T-cell (primary cell): ENCODE measurements around the gene FREY1. TPM values are rescaled to one million over a fixed set of nuclear protein-coding genes. Genes with fewer than 3 reads are reported as not detected.

ENCODE experiments used
- ATAC-seq, 4 experiments: fragments of 200-7000 bp in 3 of 4; fragments of 150-1000 bp in 1 of 4; cut with Tn5 transposase; replicated peaks in 1 of 4; 1 replicate in 3 of 4; 2 replicates in 1 of 4; pipeline ENCODE4 v1.10.0; 2021; ENCODE audit warnings: moderate library complexity in 3 of 4, mild to moderate bottlenecking in 2 of 4, moderate number of reproducible peaks in 1 of 4
- CTCF ChIA-PET, 2 donors: fragments of 300-600 bp; sonication (Branson Sonifier 250); formaldehyde crosslinking; loops; one replicate each; lab custom pipeline; 2022; ENCODE audit warnings: antibody characterized with exemption in 2 of 2; lab: Charles Lee
- POLR2A ChIA-PET, 2 donors: fragments of 300-600 bp; sonication (Branson Sonifier 250); formaldehyde crosslinking; loops; one replicate each; lab custom pipeline; 2022; ENCODE audit warnings: antibody characterized with exemption in 2 of 2; lab: Charles Lee
- DNase-seq, 35 experiments: peaks; one replicate each; pipeline versions ENCODE4 v3.0.0 to v3.0.0-alpha.2; 2013 to 2023
- H3K27ac ChIP-seq: one replicate; pipeline ENCODE4 v1.5.1; 2013; ENCODE audit warnings: low read length
- H3K27me3 ChIP-seq, 2 experiments: replicated peaks in 1 of 2; 1 replicate in 1 of 2; 2 replicates in 1 of 2; pipeline versions ENCODE4 v1.6.1 to v1.7.0; 2013; ENCODE audit warnings: low read length in 1 of 2, mixed read lengths in 1 of 2; ENCODE audit not compliant: control insufficient read depth in 2 of 2, insufficient read depth in 2 of 2; ENCODE audit errors: extremely low read depth in 1 of 2
- H3K36me3 ChIP-seq, 2 donors: 1 replicate in 1 of 2; 2 replicates in 1 of 2; pipeline versions ENCODE4 v1.6.1 to v1.7.0; 2013; ENCODE audit warnings: low read length in 1 of 2; ENCODE audit not compliant: control insufficient read depth in 2 of 2, insufficient read depth in 1 of 2; ENCODE audit errors: extremely low read depth in 1 of 2
- H3K4me1 ChIP-seq, 2 experiments: 1 replicate in 1 of 2; 2 replicates in 1 of 2; pipeline versions ENCODE4 v1.6.1 to v1.7.0; 2013; ENCODE audit warnings: low read length in 2 of 2, mixed read lengths in 1 of 2; ENCODE audit not compliant: insufficient read depth in 2 of 2, control insufficient read depth in 1 of 2; ENCODE audit errors: extremely low read depth in 1 of 2
- H3K4me3 ChIP-seq, 2 donors: 1 replicate in 1 of 2; 2 replicates in 1 of 2; pipeline versions ENCODE4 v1.5.1 to v1.7.0; 2013; ENCODE audit warnings: mild to moderate bottlenecking in 2 of 2, low read length in 1 of 2, moderate library complexity in 1 of 2; ENCODE audit not compliant: control insufficient read depth in 1 of 2; ENCODE audit errors: extremely low read depth in 1 of 2
- H3K9me3 ChIP-seq: 2 replicates; pipeline ENCODE4 v1.7.0; 2013
- H3K27ac Mint-ChIP-seq, 2 donors: one replicate each; pipeline ENCODE4 v1.8.0; 2020 to 2021; ENCODE audit warnings: mild to moderate bottlenecking in 2 of 2, mixed read lengths in 2 of 2
- H3K27me3 Mint-ChIP-seq, 2 donors: one replicate each; pipeline ENCODE4 v1.8.0; 2021 to 2022; ENCODE audit warnings: mixed read lengths in 2 of 2
- H3K36me3 Mint-ChIP-seq: one replicate; pipeline ENCODE4 v1.8.0; 2021; ENCODE audit warnings: mixed read lengths
- H3K4me1 Mint-ChIP-seq, 3 donors: one replicate each; pipeline ENCODE4 v1.8.0; 2020 to 2022; ENCODE audit warnings: mixed read lengths in 3 of 3, mild to moderate bottlenecking in 1 of 3
- H3K4me3 Mint-ChIP-seq, 3 donors: one replicate each; pipeline ENCODE4 v1.8.0; 2020 to 2022; ENCODE audit warnings: mild to moderate bottlenecking in 3 of 3, mixed read lengths in 3 of 3, moderate library complexity in 3 of 3
- H3K9me3 Mint-ChIP-seq, 3 donors: one replicate each; pipeline ENCODE4 v1.8.0; 2020 to 2022; ENCODE audit warnings: mixed read lengths in 3 of 3
- WGBS: methylation state at CpG from one replicate; pipeline ENCODE4 v1.1.5; 2013; ENCODE audit warnings: missing lambda C conversion rate; ENCODE audit not compliant: insufficient coverage; 5-methylcytosine and 5-hydroxymethylcytosine counted together
- total RNA-seq, 35 experiments: library from RNA in 6 of 35; stranded (reverse) in 6 of 35; fragments of 120-200 nt in 1 of 35; gene quantifications; one replicate each; pipeline versions ENCODE4 v1.2.1 to v1.2.4 and lab custom pipeline; 2013 to 2026

Gene FREY1
- total RNA-seq, 5 donors from 2014 or later (not counting 1 experiment from before 2014, with no cell fraction given) = 2.5 to 6.8 (median 4.6) TPM

DNA sequence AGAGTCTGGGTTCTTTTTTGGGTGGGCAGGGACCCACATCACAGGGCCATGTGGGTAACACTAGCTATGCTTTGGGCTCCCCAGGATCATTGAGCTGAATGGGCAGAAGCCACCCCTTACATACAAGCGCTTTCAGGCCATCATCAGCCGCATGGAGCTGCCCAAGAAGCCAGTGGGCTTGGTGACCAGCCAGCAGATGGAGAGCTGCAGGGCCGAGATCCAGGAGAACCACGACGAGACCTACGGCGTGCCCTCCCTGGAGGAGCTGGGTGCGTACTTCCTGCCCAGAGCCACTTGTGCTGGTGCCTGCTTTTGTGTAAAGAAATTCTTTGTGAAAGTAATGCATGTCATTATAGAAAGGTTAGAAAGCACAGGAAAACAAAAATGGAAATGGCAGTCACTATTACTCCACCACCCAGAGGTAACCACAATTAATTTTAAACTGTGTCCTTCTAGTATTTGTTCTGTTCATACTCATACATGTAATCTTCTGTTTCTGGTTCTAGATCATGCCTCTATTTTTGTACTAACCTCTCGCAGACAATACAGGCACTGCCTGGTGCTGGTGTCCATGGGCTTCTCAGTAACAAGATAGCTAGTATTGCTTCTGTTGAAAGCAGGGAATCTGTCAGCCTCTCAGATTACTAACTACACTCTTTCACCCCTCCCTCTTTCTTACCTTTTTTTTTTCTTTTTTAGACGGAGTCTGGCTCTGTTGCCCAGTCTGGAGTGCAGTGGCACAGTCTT, 46.1 kb downstream of the FREY1 start:
- Histone ChIP-seq H3K36me3 (peaks cover 17 to 94% of the 10 kb centered on the region in 2 donors), H3K27ac (no peak overlapping the region), H3K4me3 (no peak overlapping the region), H3K9me3 (no peaks in the 10 kb centered on the region), H3K4me1 (no peaks in the 10 kb centered on the region), H3K27me3 (no peaks in the 10 kb centered on the region)
- ChIA-PET CTCF (no interaction called here), POLR2A (interaction anchor here (0.6 to 1.0 kb wide), 3 partner anchors 9 to 595 kb away, joined by 3 to 5 read pairs (median 3); no protein-coding TSS in a partner anchor)
- DNase-seq (no peak), ATAC-seq (no peak)
- no peaks in the 10 kb centered on the region for H3K27me3 Mint-ChIP-seq
- H3K4me3 Mint-ChIP-seq = no peak overlapping the region
- peaks cover 0 to 5% (median 0%) of the 10 kb centered on the region in 3 donors for H3K4me1 Mint-ChIP-seq
- 98% methylated on average over 8 of the region's 10 CpGs for whole genome bisulfite sequencing
- H3K9me3 Mint-ChIP-seq = no peaks in the 10 kb centered on the region
- no peak overlapping the region for H3K27ac Mint-ChIP-seq
- H3K36me3 Mint-ChIP-seq = peaks cover 68% of the 10 kb centered on the region

DNA sequence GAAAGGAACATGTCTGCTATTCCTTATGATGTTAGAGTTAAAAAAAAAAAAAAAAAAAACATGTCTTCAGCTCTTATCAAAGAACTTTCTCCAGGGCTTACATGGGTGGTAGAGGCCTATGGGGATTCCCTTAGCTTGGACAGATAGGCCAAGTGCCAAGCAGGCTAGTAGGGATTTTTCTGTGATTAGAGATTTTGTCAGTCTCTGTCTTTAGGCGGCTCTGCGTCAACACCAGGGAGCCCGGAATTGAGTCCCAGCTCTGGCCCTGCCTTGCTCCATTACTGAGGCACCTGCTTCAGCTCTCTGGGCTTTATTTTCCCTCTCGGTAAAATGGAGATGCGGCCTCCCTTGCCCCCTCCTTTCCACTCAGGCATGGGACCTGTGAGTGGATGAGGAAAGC, 46.7 kb downstream of the FREY1 start:
- Mint-ChIP-seq H3K9me3 (no peaks in the 10 kb centered on the region), H3K36me3 (peaks cover 64% of the 10 kb centered on the region), H3K27me3 (no peaks in the 10 kb centered on the region), H3K4me1 (peaks cover 0 to 5% (median 1%) of the 10 kb centered on the region in 3 donors), H3K4me3 (no peak overlapping the region), H3K27ac (no peak overlapping the region)
- no peak for DNase-seq
- ATAC-seq = no peak
- no peaks in the 10 kb centered on the region for H3K27me3 ChIP-seq
- peaks cover 18 to 94% of the 10 kb centered on the region in 2 donors for H3K36me3 ChIP-seq
- no peaks in the 10 kb centered on the region for H3K9me3 ChIP-seq
- ChIA-PET CTCF (no interaction called here), POLR2A (interaction anchor here (0.6 kb wide), 3 partner anchors 9 to 595 kb away, joined by 3 to 5 read pairs (median 3); no protein-coding TSS in a partner anchor)
- no peaks in the 10 kb centered on the region for H3K4me1 ChIP-seq
- no peak overlapping the region for H3K4me3 ChIP-seq
- H3K27ac ChIP-seq = no peak overlapping the region
- WGBS = 100% methylated on average over 3 of the region's 5 CpGs

DNA sequence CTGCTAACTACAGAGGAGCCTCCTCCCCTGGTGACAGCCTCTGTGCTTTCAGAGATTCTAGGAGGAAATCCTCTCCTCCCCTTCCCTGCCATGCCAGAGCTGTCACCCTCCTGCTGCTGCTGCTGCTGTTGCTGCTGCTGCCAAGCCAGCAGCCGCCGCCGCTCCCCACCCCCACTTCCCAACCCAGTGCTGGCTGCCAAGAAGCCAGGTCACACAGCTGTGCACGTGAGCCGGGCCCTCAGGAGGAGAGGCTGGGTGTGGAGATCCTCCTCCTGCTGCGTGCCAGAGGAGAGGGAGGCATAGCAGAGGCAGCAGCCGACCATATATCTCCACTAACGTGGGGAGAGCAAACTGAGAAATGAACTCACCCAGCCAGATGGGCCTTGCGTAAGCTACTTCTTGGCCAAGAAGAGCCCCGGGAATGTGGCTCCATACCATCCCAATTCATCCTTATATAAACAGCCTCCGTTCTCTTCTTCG, 47.4 kb downstream of the FREY1 start:
- ATAC-seq = no peak
- Histone ChIP-seq H3K27me3 (no peaks in the 10 kb centered on the region), H3K36me3 (peaks cover 18 to 96% of the 10 kb centered on the region in 2 donors), H3K4me1 (no peaks in the 10 kb centered on the region), H3K27ac (no peak overlapping the region), H3K9me3 (no peaks in the 10 kb centered on the region), H3K4me3 (no peak overlapping the region)
- H3K27me3 Mint-ChIP-seq = no peaks in the 10 kb centered on the region
- no peaks in the 10 kb centered on the region for H3K9me3 Mint-ChIP-seq
- no peak overlapping the region for H3K27ac Mint-ChIP-seq
- peaks cover 58% of the 10 kb centered on the region for H3K36me3 Mint-ChIP-seq
- H3K4me1 Mint-ChIP-seq = peaks cover 0 to 5% (median 1%) of the 10 kb centered on the region in 3 donors
- DNase-seq = no peak
- ChIA-PET CTCF (no interaction called here), POLR2A (interaction anchor here (0.5 to 0.7 kb wide), 3 partner anchors 11 to 481 kb away, joined by 3 to 8 read pairs (median 5); no protein-coding TSS in a partner anchor)
- 96% methylated on average over 3 of the region's 12 CpGs for WGBS
- no peak overlapping the region for H3K4me3 Mint-ChIP-seq

DNA sequence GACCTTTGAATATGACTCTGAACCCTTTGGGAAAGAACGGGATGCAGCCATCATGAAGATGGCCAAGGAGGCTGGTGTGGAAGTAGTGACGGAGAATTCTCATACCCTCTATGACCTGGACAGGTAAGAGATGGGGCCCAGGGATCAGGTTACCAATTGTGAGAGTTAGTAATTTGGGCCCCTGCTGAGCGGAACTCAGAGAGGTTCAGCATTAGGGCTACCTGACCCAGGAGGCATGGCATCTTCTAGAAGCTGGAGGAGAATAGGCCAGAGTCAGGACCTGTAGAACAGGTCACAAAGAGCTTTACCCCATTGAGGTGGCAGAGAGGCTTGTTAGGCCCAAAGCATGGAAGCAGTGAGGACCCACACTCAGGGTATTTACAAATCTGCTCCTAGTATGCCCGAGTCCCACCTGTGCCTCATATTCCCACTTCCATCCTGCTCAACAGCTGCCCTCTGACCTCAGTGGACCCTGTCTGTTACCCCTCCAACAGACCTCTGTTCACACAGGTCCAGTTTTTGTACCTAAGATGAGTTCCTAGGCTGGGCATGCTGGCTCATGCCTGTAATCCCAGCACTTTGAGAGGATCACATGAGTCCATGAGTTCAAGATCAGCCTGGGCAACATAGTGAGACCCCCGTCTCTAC, 48.2 kb downstream of the FREY1 start:
- H3K27ac Mint-ChIP-seq = no peak overlapping the region
- POLR2A ChIA-PET = interaction anchor here in 1 of 2 donors (0.7 kb wide), 1 partner anchor 482 kb away, joined by 8 read pairs; no protein-coding TSS in a partner anchor

DNA sequence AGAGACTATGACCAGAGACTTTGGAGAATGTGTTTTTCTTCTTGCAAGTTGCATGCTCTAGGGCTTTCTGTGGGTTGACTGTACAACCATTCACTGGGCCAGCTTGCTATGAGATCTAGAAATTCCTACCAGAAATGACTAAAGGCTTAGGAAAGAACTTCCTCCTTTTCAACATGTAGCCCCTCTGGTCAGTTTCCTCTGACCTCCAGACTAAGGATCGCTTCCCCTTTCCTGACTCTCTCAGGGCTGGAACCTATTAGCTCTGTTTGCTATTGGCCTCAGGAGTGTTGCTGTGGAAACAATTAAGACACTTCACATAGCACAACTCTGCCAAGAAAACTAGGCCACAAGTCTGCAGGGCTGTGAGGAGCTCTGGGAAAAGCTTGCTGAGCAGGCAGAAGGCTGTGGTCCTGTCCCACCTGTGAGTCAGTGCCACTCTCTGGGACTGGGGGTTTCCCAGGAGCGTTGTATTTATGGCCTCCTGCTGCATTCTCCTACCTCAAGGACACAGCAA, 49.1 kb downstream of the FREY1 start:
- H3K27ac ChIP-seq = no peak overlapping the region
- Mint-ChIP-seq H3K27me3 (no peaks in the 10 kb centered on the region), H3K4me1 (peaks cover 6 to 11% (median 11%) of the 10 kb centered on the region in 3 donors), H3K27ac (no peak overlapping the region), H3K9me3 (no peaks in the 10 kb centered on the region), H3K4me3 (no peak overlapping the region), H3K36me3 (peaks cover 58% of the 10 kb centered on the region)
- 80% methylated on average over 1 of the region's 2 CpGs for WGBS
- H3K27me3 ChIP-seq = no peaks in the 10 kb centered on the region
- ATAC-seq (no peak), DNase-seq (no peak)
- no peak overlapping the region for H3K4me3 ChIP-seq
- POLR2A ChIA-PET = interaction anchor here (0.9 to 1.2 kb wide), 2 partner anchors 11 kb away, joined by 3 to 4 read pairs; no protein-coding TSS in a partner anchor
- CTCF ChIA-PET = interaction anchor here in 1 of 2 donors (0.5 kb wide), 1 partner anchor 16 kb away, joined by 3 read pairs; no protein-coding TSS in a partner anchor
- no peaks in the 10 kb centered on the region for H3K9me3 ChIP-seq
- H3K36me3 ChIP-seq = peaks cover 18 to 88% of the 10 kb centered on the region in 2 donors
- H3K4me1 ChIP-seq = peaks cover 0 to 6% of the 10 kb centered on the region in 2 experiments

More for the DNA sequence above, 48.2 kb downstream of the FREY1 start:
- DNase-seq (no peak), ATAC-seq (no peak)
- Mint-ChIP-seq H3K4me3 (no peak overlapping the region), H3K9me3 (no peaks in the 10 kb centered on the region), H3K27me3 (no peaks in the 10 kb centered on the region), H3K36me3 (peaks cover 60% of the 10 kb centered on the region), H3K4me1 (peaks cover 3 to 9% (median 4%) of the 10 kb centered on the region in 3 donors)
- Histone ChIP-seq H3K27me3 (no peaks in the 10 kb centered on the region), H3K27ac (no peak overlapping the region), H3K4me1 (peaks cover 0 to 2% of the 10 kb centered on the region in 2 experiments), H3K4me3 (no peak overlapping the region), H3K36me3 (peaks cover 18 to 89% of the 10 kb centered on the region in 2 donors), H3K9me3 (no peaks in the 10 kb centered on the region)
- CTCF ChIA-PET = no interaction called here
- 100% methylated on average over 1 of the region's 5 CpGs for WGBS
